H1 (cell line): Measurements from ENCODE around the gene CDCA4. TPM values are rescaled to one million over a fixed set of nuclear protein-coding genes. Genes with fewer than 3 reads are reported as not detected.

ENCODE experiments used
- CTCF ChIA-PET: fragments of 300-600 bp; sonication (Branson Sonifier 250); formaldehyde crosslinking; loops from one replicate; lab custom pipeline; 2021; ENCODE audit not compliant: partially characterized antibody; lab: Charles Lee
- POLR2A ChIA-PET: fragments of 300-600 bp; sonication (Branson Sonifier 250); formaldehyde crosslinking; loops from one replicate; lab custom pipeline; 2021; ENCODE audit warnings: inconsistent platforms; ENCODE audit not compliant: partially characterized antibody; lab: Charles Lee
- DNase-seq, 2 experiments: peaks; one replicate each; pipeline versions ENCODE4 v3.0.0 to v3.0.0-alpha.2; 2010 to 2022; ENCODE audit warnings: low spot score in 2 of 2, low read depth in 1 of 2, mixed read lengths in 1 of 2
- FAIRE-seq: peaks from 2 replicates; lab custom pipeline; 2011; peaks lifted over from hg19 to GRCh38; lab: Jason Lieb, UNC
- H2AFZ ChIP-seq: 2 replicates; pipeline ENCODE4 v1.8.1; 2012; ENCODE audit warnings: low read length, inconsistent platforms
- H2AK5ac ChIP-seq: 2 replicates; pipeline ENCODE4 v1.6.1; 2013; ENCODE audit warnings: low read depth, low read length
- H2BK120ac ChIP-seq: replicated peaks from 2 replicates; pipeline ENCODE3; 2013; ENCODE audit warnings: low read depth, low read length, inconsistent platforms
- H2BK12ac ChIP-seq: 2 replicates; pipeline ENCODE4 v1.6.1; 2013; ENCODE audit warnings: low read depth, low read length
- H2BK15ac ChIP-seq: 2 replicates; pipeline ENCODE4 v1.6.1; 2013; ENCODE audit warnings: low read length
- H2BK20ac ChIP-seq: 2 replicates; pipeline ENCODE4 v1.6.1; 2013; ENCODE audit warnings: low read length
- H2BK5ac ChIP-seq: 2 replicates; pipeline ENCODE4 v1.6.1; 2013; ENCODE audit warnings: low read depth, low read length
- H3K14ac ChIP-seq: 2 replicates; pipeline ENCODE4 v1.6.1; 2013; ENCODE audit warnings: inconsistent platforms; ENCODE audit not compliant: insufficient read length
- H3K18ac ChIP-seq: 2 replicates; pipeline ENCODE4 v1.6.1; 2013; ENCODE audit warnings: low read length; ENCODE audit errors: extremely low read depth
- H3K23ac ChIP-seq: 2 replicates; pipeline ENCODE4 v1.6.1; 2013; ENCODE audit warnings: inconsistent platforms; ENCODE audit not compliant: insufficient read length
- H3K23me2 ChIP-seq: 2 replicates; pipeline ENCODE4 v1.6.1; 2013; ENCODE audit warnings: low read depth, low read length
- H3K27ac ChIP-seq: 2 replicates; pipeline ENCODE4 v1.6.1; 2011; ENCODE audit warnings: low read depth, low read length, inconsistent platforms
- H3K27me3 ChIP-seq, 4 experiments: replicated peaks in 1 of 4; 1 replicate in 1 of 4; 2 replicates in 3 of 4; pipeline versions ENCODE4 v1.6.1 to v1.8.1; 2011 to 2013; ENCODE audit warnings: low read length in 3 of 4, mild to moderate bottlenecking in 3 of 4, inconsistent platforms in 2 of 4, mixed read lengths in 2 of 4, moderate library complexity in 1 of 4; ENCODE audit not compliant: control insufficient read depth in 3 of 4, insufficient read depth in 3 of 4; ENCODE audit errors: extremely low read depth in 1 of 4
- H3K36me3 ChIP-seq, 4 experiments: 2 replicates each; pipeline versions ENCODE4 v1.6.1 to v1.8.1; 2011 to 2013; ENCODE audit warnings: mild to moderate bottlenecking in 4 of 4, low read length in 3 of 4, moderate library complexity in 2 of 4, control low read depth in 1 of 4, inconsistent platforms in 1 of 4; ENCODE audit not compliant: insufficient read depth in 4 of 4, control insufficient read depth in 2 of 4
- H3K4ac ChIP-seq: replicated peaks from 2 replicates; pipeline ENCODE3; 2013; ENCODE audit warnings: low read length, low read depth, mixed read lengths, inconsistent platforms; ENCODE audit not compliant: insufficient read length
- H3K4me1 ChIP-seq, 4 experiments: replicated peaks in 1 of 4; 1 replicate in 1 of 4; 2 replicates in 3 of 4; pipeline versions ENCODE4 v1.6.1 to v1.8.1; 2011 to 2013; ENCODE audit warnings: low read length in 3 of 4, inconsistent platforms in 2 of 4, mixed read lengths in 1 of 4; ENCODE audit not compliant: insufficient read depth in 4 of 4, control insufficient read depth in 3 of 4
- H3K4me2 ChIP-seq, 2 experiments: 2 replicates each; pipeline versions ENCODE4 v1.6.1 to v1.8.1; 2011 to 2013; ENCODE audit warnings: low read depth in 2 of 2, low read length in 2 of 2, control low read depth in 1 of 2, inconsistent platforms in 1 of 2, mild to moderate bottlenecking in 1 of 2; ENCODE audit not compliant: insufficient read depth in 1 of 2
- H3K4me3 ChIP-seq, 4 experiments: fragments of 200-600, 300-600 bp in 1 of 4; sonication (generic), shearing (Covaris generic), sonication (Bioruptor Twin) in 1 of 4; 2 replicates each; pipeline versions ENCODE4 v1.5.1 to v1.8.1; 2011 to 2016; ENCODE audit warnings: low read length in 4 of 4, low read depth in 3 of 4, control low read depth in 2 of 4, inconsistent platforms in 2 of 4, mild to moderate bottlenecking in 2 of 4, mixed read lengths in 1 of 4, moderate library complexity in 1 of 4; ENCODE audit not compliant: insufficient read depth in 2 of 4; ENCODE audit errors: extremely low read depth in 1 of 4
- H3K56ac ChIP-seq: replicated peaks from 2 replicates; pipeline ENCODE3; 2013; ENCODE audit warnings: low read depth, mild to moderate bottlenecking, mixed read lengths, low read length, inconsistent platforms; ENCODE audit not compliant: insufficient read length
- H3K79me1 ChIP-seq: 2 replicates; pipeline ENCODE4 v1.6.1; 2013; ENCODE audit warnings: low read depth, low read length, control low read depth
- H3K79me2 ChIP-seq, 2 experiments: 2 replicates each; pipeline versions ENCODE4 v1.6.1 to v1.8.1; 2012 to 2013; ENCODE audit warnings: low read length in 2 of 2, mild to moderate bottlenecking in 2 of 2, inconsistent platforms in 1 of 2; ENCODE audit not compliant: insufficient read depth in 2 of 2, control insufficient read depth in 1 of 2
- H3K9ac ChIP-seq, 4 experiments: replicated peaks in 1 of 4; 1 replicate in 1 of 4; 2 replicates in 3 of 4; pipeline versions ENCODE4 v1.6.1 to v1.8.1; 2011 to 2013; ENCODE audit warnings: low read depth in 3 of 4, low read length in 3 of 4, control low read depth in 2 of 4, mild to moderate bottlenecking in 2 of 4, moderate library complexity in 2 of 4, inconsistent platforms in 1 of 4; ENCODE audit errors: extremely low read depth in 1 of 4
- H3K9me3 ChIP-seq, 2 experiments: 2 replicates each; pipeline versions ENCODE4 v1.6.1 to v1.8.1; 2012 to 2013; ENCODE audit warnings: mild to moderate bottlenecking in 2 of 2, moderate library complexity in 2 of 2, control low read depth in 1 of 2, inconsistent platforms in 1 of 2, low read depth in 1 of 2, low read length in 1 of 2, mixed read lengths in 1 of 2; ENCODE audit not compliant: insufficient read depth in 2 of 2
- H4K20me1 ChIP-seq, 2 experiments: replicated peaks in 1 of 2; 2 replicates each; pipeline versions ENCODE3 to v1.8.1; 2011 to 2013; ENCODE audit warnings: inconsistent platforms in 2 of 2, low read length in 2 of 2, mild to moderate bottlenecking in 1 of 2; ENCODE audit not compliant: insufficient read depth in 2 of 2, control insufficient read depth in 1 of 2
- H4K5ac ChIP-seq: 2 replicates; pipeline ENCODE4 v1.6.1; 2013; ENCODE audit warnings: low read length, low read depth, mixed read lengths, inconsistent platforms; ENCODE audit not compliant: insufficient read length
- H4K8ac ChIP-seq: 2 replicates; pipeline ENCODE4 v1.8.0; 2013; ENCODE audit warnings: mild to moderate bottlenecking, moderate library complexity, low read length, inconsistent platforms; ENCODE audit not compliant: insufficient read depth; ENCODE audit errors: extremely low read depth
- H4K91ac ChIP-seq: replicated peaks from 2 replicates; pipeline ENCODE3; 2013; ENCODE audit warnings: low read length, mixed read lengths, inconsistent platforms; ENCODE audit not compliant: insufficient read length
- SIRT6 ChIP-seq: IDR thresholded peaks from one replicate; pipeline ENCODE4 v1.7.1; 2012; ENCODE audit warnings: low read length, inconsistent platforms
- WGBS, 2 experiments: shearing (Covaris generic) in 1 of 2; methylation state at CpG; one replicate each; pipeline versions ENCODE4 v1.1.6 to v1.1.7; 2013 to 2015; ENCODE audit warnings: low lambda C conversion rate in 2 of 2, mixed read lengths in 2 of 2, inconsistent platforms in 1 of 2, low coverage in 1 of 2, missing lambda C conversion rate in 1 of 2; ENCODE audit not compliant: insufficient replicate concordance in 2 of 2, insufficient coverage in 1 of 2, insufficient read length in 1 of 2; ENCODE audit errors: extremely low coverage in 1 of 2, missing lambda C conversion rate in 1 of 2; 5-methylcytosine and 5-hydroxymethylcytosine counted together
- polyA plus RNA-seq, 7 experiments: library from polyadenylated mRNA; depleted of rRNA in 3 of 7; stranded (reverse) in 5 of 7; unstranded in 2 of 7; fragments of >200 nt in 5 of 7; fragments of 200-250 nt in 2 of 7; gene quantifications; 1 replicate in 5 of 7; 2 replicates in 1 of 7; 4 replicates in 1 of 7; pipeline versions ENCODE4 v1.2.1 to v1.2.3, GENCODE V29; 2011 to 2013; ENCODE audit warnings: missing spikeins in 2 of 7, mixed read lengths in 2 of 7
- total RNA-seq: library from RNA; stranded (reverse); fragmentation: NEBNext Ultra II Directional; extraction: Animal tissue kit (Norgen Biotek cat#: 25700); gene quantifications from 2 replicates; pipeline ENCODE4 v1.2.1, GENCODE V29; 2021

CDCA4 gene
- total and polyA plus RNA-seq, 2 of the 8 experiments (the other 6 are each of a cell fraction or from before 2014, with no cell fraction given) = 49.9 to 62.4 TPM

GRCh38 chr14:105010891-105011291, 10.0 kb downstream of the CDCA4 start:
- peaks cover 33 to 58% of the 10 kb centered on the region in 2 experiments for H3K79me2 ChIP-seq
- DNase-seq = no peak
- H2BK120ac ChIP-seq = no peak overlapping the region

More at GRCh38 chr14:105010891-105011291, 10.0 kb downstream of the CDCA4 start:
- Histone ChIP-seq H3K23ac (no peak overlapping the region), H3K4me2 (no peak overlapping the region), H3K9ac (no peak overlapping the region), H3K56ac (no peak overlapping the region), H3K4me1 (peaks cover 4 to 9% (median 6%) of the 10 kb centered on the region in 4 experiments; a peak in 6 of 7 replicates), H3K4me3 (no peak overlapping the region), H2BK15ac (no peak overlapping the region), H3K27ac (no peak overlapping the region), H2BK5ac (no peak overlapping the region), H3K79me1 (peaks cover 9% of the 10 kb centered on the region), H3K27me3 (no peaks in the 10 kb centered on the region), H2BK20ac (no peak overlapping the region), H3K23me2 (no peaks in the 10 kb centered on the region), H2AFZ (no peak overlapping the region), H3K4ac (no peak overlapping the region), H3K14ac (no peak overlapping the region), H2BK12ac (no peak overlapping the region), H4K5ac (no peak overlapping the region), H4K20me1 (peaks cover 38 to 64% of the 10 kb centered on the region in 2 experiments), H4K91ac (no peak overlapping the region), H4K8ac (no peak overlapping the region), H2AK5ac (no peak overlapping the region), H3K18ac (no peak overlapping the region), H3K9me3 (no peaks in the 10 kb centered on the region), H3K36me3 (peaks cover 12 to 35% (median 25%) of the 10 kb centered on the region in 4 experiments; a peak in 7 of 8 replicates)
- 90% methylated on average over 17 of the region's 17 CpGs; no CpG with 5 or more reads in 1 of the 2 experiments for WGBS, 2 experiments
- ChIA-PET CTCF (interaction anchor here (1.3 to 1.7 kb wide), 5 partner anchors 8 to 85 kb away, joined by 3 to 5 read pairs (median 3); partner anchors contain the start of gene GPR132), POLR2A (no interaction called here)
- FAIRE-seq = no peak
- no peak for TF ChIP-seq SIRT6
